Prostate gland (tissue), 2 donors: Measurements from ENCODE around the gene BCL7A.

Experiments used
- CTCF ChIP-seq, 4 experiments: fragments of 200-600 bp in 2 of 4; fragments of 450-650 bp in 2 of 4; sonication (generic) in 2 of 4; IDR thresholded peaks; 1 replicate in 3 of 4; 2 replicates in 1 of 4; pipeline ENCODE4 v1.5.1; 2016 to 2019; ENCODE audit warnings: antibody characterized with exemption in 4 of 4, mild to moderate bottlenecking in 2 of 4, moderate library complexity in 2 of 4
- POLR2A ChIP-seq: fragments of 450-650 bp; IDR thresholded peaks from one replicate; pipeline ENCODE4 v1.6.1; 2016; ENCODE audit warnings: antibody characterized with exemption, mild to moderate bottlenecking

GRCh38 chr12:122081697-122082221 is 60.1 kb downstream of the BCL7A start:
- TF ChIP-seq POLR2A (no peak), CTCF (IDR thresholded peaks at IDR 0.05) (no peak)
